Measurements from ENCODE around the gene SLC34A3.
A peak's percentile ranks its signal among the peaks of the same experiment; 100 is the strongest.
"Not testable (repeated sequence)": the region's sequence is repeated elsewhere in the genome, so short reads cannot be mapped to it uniquely, and the experiment has no call there.

Gene SLC34A3

GRCh38 chr9:137252555-137253506 is 22.1 kb downstream of the SLC34A3 start:
- H3K4me1 ChIP-seq (ENCODE audit: control insufficient read depth, low read depth, low read length), result peaks cover 6% of the 10 kb centered on the region
- no peak overlapping the region for H3K4me3 ChIP-seq (ENCODE audit: low read length)
- H3K36me3 ChIP-seq (ENCODE audit: control insufficient read depth, low read depth, low read length), result peaks cover 6% of the 10 kb centered on the region
- H3K9ac ChIP-seq (ENCODE audit: low read length), result no peak overlapping the region
- H3K27me3 ChIP-seq (ENCODE audit: control insufficient read depth, insufficient read depth, low read length), result peaks cover 18% of the 10 kb centered on the region
- H3K9me3 ChIP-seq (ENCODE audit: control insufficient read depth, low read depth, low read length), result no peaks in the 10 kb centered on the region
- no peak overlapping the region for H3K27ac ChIP-seq (ENCODE audit: low read length)

- Histone ChIP-seq H3K4me1 (ENCODE audit: control insufficient read depth, low read depth, low read length) (peaks cover 6% of the 10 kb centered on the region), H3K36me3 (ENCODE audit: control insufficient read depth, low read depth, low read length) (peaks cover 14% of the 10 kb centered on the region), H3K9me3 (ENCODE audit: control insufficient read depth, low read depth, low read length) (no peaks in the 10 kb centered on the region), H3K4me3 (ENCODE audit: low read length) (peak overlapping the region; percentile 89), H3K27me3 (ENCODE audit: control insufficient read depth, insufficient read depth, low read length) (peaks cover 18% of the 10 kb centered on the region), H3K27ac (ENCODE audit: low read length) (no peak overlapping the region), H3K9ac (ENCODE audit: low read length) (no peak overlapping the region)
These were observed 23.3 kb downstream of the SLC34A3 start for GRCh38 chr9:137253717-137254623.

- peaks cover 6% of the 10 kb centered on the region for H3K4me1 ChIP-seq (ENCODE audit: control insufficient read depth, low read depth, low read length)
- H3K36me3 ChIP-seq (ENCODE audit: control insufficient read depth, low read depth, low read length), result peaks cover 19% of the 10 kb centered on the region
- peak within 1 kb of the TSS; percentile 56 for H3K9ac ChIP-seq (ENCODE audit: low read length)
- H3K9me3 ChIP-seq (ENCODE audit: control insufficient read depth, low read depth, low read length), result no peaks in the 10 kb centered on the region
- peak within 1 kb of the TSS; percentile 89 for H3K4me3 ChIP-seq (ENCODE audit: low read length)
- no peak within 1 kb of the TSS for H3K27ac ChIP-seq (ENCODE audit: low read length)
- peaks cover 14% of the 10 kb centered on the region for H3K27me3 ChIP-seq (ENCODE audit: control insufficient read depth, insufficient read depth, low read length)
These were observed 24.1 kb downstream of the SLC34A3 start, which contains the start of gene NELFB for GRCh38 chr9:137254624-137255447. TSS of gene NELFB (plus strand) at chr9:137255327.

GRCh38 chr9:137255448-137256114 is 24.9 kb downstream of the SLC34A3 start:
- peaks cover 19% of the 10 kb centered on the region for H3K36me3 ChIP-seq (ENCODE audit: control insufficient read depth, low read depth, low read length)
- H3K27me3 ChIP-seq (ENCODE audit: control insufficient read depth, insufficient read depth, low read length), result peaks cover 14% of the 10 kb centered on the region
- peak overlapping the region; percentile 52 for H3K9ac ChIP-seq (ENCODE audit: low read length)
- no peaks in the 10 kb centered on the region for H3K9me3 ChIP-seq (ENCODE audit: control insufficient read depth, low read depth, low read length)
- H3K4me1 ChIP-seq (ENCODE audit: control insufficient read depth, low read depth, low read length), result peaks cover 6% of the 10 kb centered on the region
- no peak overlapping the region for H3K27ac ChIP-seq (ENCODE audit: low read length)
- H3K4me3 ChIP-seq (ENCODE audit: low read length), result peak overlapping the region; percentile 89

GRCh38 chr9:137256362-137256761 is 25.7 kb downstream of the SLC34A3 start:
- Histone ChIP-seq H3K9ac (ENCODE audit: low read length) (no peak overlapping the region), H3K9me3 (ENCODE audit: control insufficient read depth, low read depth, low read length) (no peaks in the 10 kb centered on the region), H3K36me3 (ENCODE audit: control insufficient read depth, low read depth, low read length) (peaks cover 19% of the 10 kb centered on the region), H3K27ac (ENCODE audit: low read length) (no peak overlapping the region), H3K27me3 (ENCODE audit: control insufficient read depth, insufficient read depth, low read length) (peaks cover 14% of the 10 kb centered on the region), H3K4me1 (ENCODE audit: control insufficient read depth, low read depth, low read length) (peaks cover 6% of the 10 kb centered on the region), H3K4me3 (ENCODE audit: low read length) (peak overlapping the region; percentile 89)

GRCh38 chr9:137256856-137257255 is 26.2 kb downstream of the SLC34A3 start:
- Histone ChIP-seq H3K4me3 (ENCODE audit: low read length) (no peak overlapping the region), H3K27me3 (ENCODE audit: control insufficient read depth, insufficient read depth, low read length) (peaks cover 14% of the 10 kb centered on the region), H3K4me1 (ENCODE audit: control insufficient read depth, low read depth, low read length) (peaks cover 6% of the 10 kb centered on the region), H3K9me3 (ENCODE audit: control insufficient read depth, low read depth, low read length) (no peaks in the 10 kb centered on the region), H3K9ac (ENCODE audit: low read length) (no peak overlapping the region), H3K27ac (ENCODE audit: low read length) (no peak overlapping the region), H3K36me3 (ENCODE audit: control insufficient read depth, low read depth, low read length) (peaks cover 19% of the 10 kb centered on the region)

- H3K9me3 ChIP-seq (ENCODE audit: control insufficient read depth, low read depth, low read length); H3K4me1 ChIP-seq (ENCODE audit: control insufficient read depth, low read depth, low read length); H3K9ac ChIP-seq (ENCODE audit: low read length); H3K4me3 ChIP-seq (ENCODE audit: low read length); H3K27me3 ChIP-seq (ENCODE audit: control insufficient read depth, insufficient read depth, low read length); H3K27ac ChIP-seq (ENCODE audit: low read length): not testable (repeated sequence)
- peaks cover 32% of the 10 kb centered on the region for H3K36me3 ChIP-seq (ENCODE audit: control insufficient read depth, low read depth, low read length)
These were observed 31.6 kb downstream of the SLC34A3 start for GRCh38 chr9:137262173-137262908.

- no peaks in the 10 kb centered on the region for H3K9me3 ChIP-seq (ENCODE audit: control insufficient read depth, low read depth, low read length)
- H3K27me3 ChIP-seq (ENCODE audit: control insufficient read depth, insufficient read depth, low read length), result no peaks in the 10 kb centered on the region
- H3K4me3 ChIP-seq (ENCODE audit: low read length), result no peak overlapping the region
- H3K4me1 ChIP-seq (ENCODE audit: control insufficient read depth, low read depth, low read length), result no peaks in the 10 kb centered on the region
- H3K36me3 ChIP-seq (ENCODE audit: control insufficient read depth, low read depth, low read length), result peaks cover 32% of the 10 kb centered on the region
- no peak overlapping the region for H3K27ac ChIP-seq (ENCODE audit: low read length)
- H3K9ac ChIP-seq (ENCODE audit: low read length), result no peak overlapping the region
These were observed 32.2 kb downstream of the SLC34A3 start for GRCh38 chr9:137262909-137263285.

- peaks cover 29% of the 10 kb centered on the region for H3K36me3 ChIP-seq (ENCODE audit: control insufficient read depth, low read depth, low read length)
- no peak overlapping the region for H3K4me3 ChIP-seq (ENCODE audit: low read length)
- no peaks in the 10 kb centered on the region for H3K4me1 ChIP-seq (ENCODE audit: control insufficient read depth, low read depth, low read length)
- H3K27ac ChIP-seq (ENCODE audit: low read length), result no peak overlapping the region
- no peaks in the 10 kb centered on the region for H3K27me3 ChIP-seq (ENCODE audit: control insufficient read depth, insufficient read depth, low read length)
- no peaks in the 10 kb centered on the region for H3K9me3 ChIP-seq (ENCODE audit: control insufficient read depth, low read depth, low read length)
- H3K9ac ChIP-seq (ENCODE audit: low read length), result no peak overlapping the region
These were observed 32.8 kb downstream of the SLC34A3 start for GRCh38 chr9:137263506-137263905.

- H3K9me3 ChIP-seq (ENCODE audit: control insufficient read depth, low read depth, low read length), result no peaks in the 10 kb centered on the region
- H3K4me3 ChIP-seq (ENCODE audit: low read length), result no peak overlapping the region
- H3K4me1 ChIP-seq (ENCODE audit: control insufficient read depth, low read depth, low read length), result no peaks in the 10 kb centered on the region
- H3K36me3 ChIP-seq (ENCODE audit: control insufficient read depth, low read depth, low read length), result peaks cover 29% of the 10 kb centered on the region
- no peak overlapping the region for H3K9ac ChIP-seq (ENCODE audit: low read length)
- H3K27me3 ChIP-seq (ENCODE audit: control insufficient read depth, insufficient read depth, low read length), result no peaks in the 10 kb centered on the region
- no peak overlapping the region for H3K27ac ChIP-seq (ENCODE audit: low read length)
These were observed 33.4 kb downstream of the SLC34A3 start for GRCh38 chr9:137264067-137264466.
